Right atrium auricular region (tissue), 2 donors: ENCODE measurements around the gene ACHE. TPM values are rescaled to one million over a fixed set of nuclear protein-coding genes. Genes with fewer than 3 reads are reported as not detected.
"Not testable (repeated sequence)": the region's sequence is repeated elsewhere in the genome, so short reads cannot be mapped to it uniquely, and the experiment has no call there.

Source experiments
- DNase-seq: peaks from one replicate; pipeline ENCODE4 v3.0.0-alpha.2; 2019; ENCODE audit warnings: low spot score
- H3K27ac ChIP-seq, 2 donors: fragments of 200-600 bp; sonication (generic); 1 replicate in 1 of 2; 2 replicates in 1 of 2; pipeline ENCODE4 v1.5.1; 2016 to 2019
- H3K27me3 ChIP-seq, 2 donors: fragments of 200-600 bp; sonication (generic); one replicate each; pipeline versions ENCODE4 v1.5.1 to v1.6.0; 2017 to 2019
- H3K36me3 ChIP-seq: fragments of 200-600 bp; sonication (generic); one replicate; pipeline ENCODE4 v1.5.1; 2016
- H3K4me1 ChIP-seq, 2 donors: fragments of 200-600 bp; sonication (generic); one replicate each; pipeline versions ENCODE4 v1.5.1 to v1.6.0; 2017 to 2019
- H3K4me3 ChIP-seq, 2 donors: fragments of 200-600 bp; sonication (generic); 1 replicate in 1 of 2; 2 replicates in 1 of 2; pipeline ENCODE4 v1.5.1; 2017 to 2019; ENCODE audit warnings: mild to moderate bottlenecking in 1 of 2, moderate library complexity in 1 of 2
- H3K9me3 ChIP-seq, 2 donors: fragments of 200-600 bp; sonication (generic); one replicate each; pipeline ENCODE4 v1.5.1; 2019
- total RNA-seq, 2 donors: library from RNA; depleted of rRNA; stranded (reverse); fragments of >200 nt; gene quantifications; one replicate each; pipeline ENCODE4 v1.1.0, GENCODE V29; 2016
- TF ChIP-seq, protein P1 (sequence below), 2 donors: fragments of 200-600 bp; sonication (generic); IDR thresholded peaks; one replicate each; pipeline ENCODE4 v1.5.1; 2019; ENCODE audit warnings: antibody characterized with exemption in 2 of 2

ACHE gene
- total RNA-seq, 2 donors from 2014 or later: 5.4 to 33.0 TPM

GRCh38 chr7:100855515-100855914 is 40.2 kb downstream of the ACHE start:
- H3K4me3 ChIP-seq: no peak overlapping the region
- peaks cover 0 to 16% of the 10 kb centered on the region in 2 donors for H3K4me1 ChIP-seq
- no peaks in the 10 kb centered on the region for H3K27me3 ChIP-seq
- TF ChIP-seq, protein P1, sequence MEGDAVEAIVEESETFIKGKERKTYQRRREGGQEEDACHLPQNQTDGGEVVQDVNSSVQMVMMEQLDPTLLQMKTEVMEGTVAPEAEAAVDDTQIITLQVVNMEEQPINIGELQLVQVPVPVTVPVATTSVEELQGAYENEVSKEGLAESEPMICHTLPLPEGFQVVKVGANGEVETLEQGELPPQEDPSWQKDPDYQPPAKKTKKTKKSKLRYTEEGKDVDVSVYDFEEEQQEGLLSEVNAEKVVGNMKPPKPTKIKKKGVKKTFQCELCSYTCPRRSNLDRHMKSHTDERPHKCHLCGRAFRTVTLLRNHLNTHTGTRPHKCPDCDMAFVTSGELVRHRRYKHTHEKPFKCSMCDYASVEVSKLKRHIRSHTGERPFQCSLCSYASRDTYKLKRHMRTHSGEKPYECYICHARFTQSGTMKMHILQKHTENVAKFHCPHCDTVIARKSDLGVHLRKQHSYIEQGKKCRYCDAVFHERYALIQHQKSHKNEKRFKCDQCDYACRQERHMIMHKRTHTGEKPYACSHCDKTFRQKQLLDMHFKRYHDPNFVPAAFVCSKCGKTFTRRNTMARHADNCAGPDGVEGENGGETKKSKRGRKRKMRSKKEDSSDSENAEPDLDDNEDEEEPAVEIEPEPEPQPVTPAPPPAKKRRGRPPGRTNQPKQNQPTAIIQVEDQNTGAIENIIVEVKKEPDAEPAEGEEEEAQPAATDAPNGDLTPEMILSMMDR (IDR thresholded peaks at IDR 0.05): no peak
- no peaks in the 10 kb centered on the region for H3K36me3 ChIP-seq
- no peak overlapping the region for H3K27ac ChIP-seq
- DNase-seq: no peak
- no peaks in the 10 kb centered on the region for H3K9me3 ChIP-seq

DNA sequence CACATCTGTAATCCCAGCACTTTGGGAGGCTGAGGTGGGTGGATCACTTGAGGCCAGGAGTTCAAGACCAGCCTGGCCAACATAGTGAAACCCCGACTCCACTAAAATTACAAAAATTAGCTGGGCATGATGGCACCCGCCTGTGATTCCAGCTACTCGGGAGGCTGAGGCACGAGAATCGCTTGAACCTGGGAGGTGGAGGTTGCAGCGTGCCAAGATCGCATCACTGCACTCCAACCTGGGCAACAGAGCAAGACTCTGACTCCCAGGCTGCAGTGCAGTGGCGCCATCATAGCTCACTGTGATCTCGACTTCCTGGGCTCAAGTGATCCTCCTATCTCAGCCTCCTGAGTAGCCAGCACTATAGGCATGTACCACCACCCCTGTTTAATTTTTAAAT is 40.8 kb downstream of the ACHE start:
- peaks cover 0 to 16% of the 10 kb centered on the region in 2 donors for H3K4me1 ChIP-seq
- H3K4me3 ChIP-seq, H3K27me3 ChIP-seq, DNase-seq, H3K27ac ChIP-seq, H3K36me3 ChIP-seq, H3K9me3 ChIP-seq: not testable (repeated sequence)

- Histone ChIP-seq H3K27ac (no peak overlapping the region), H3K27me3 (no peaks in the 10 kb centered on the region), H3K9me3 (no peaks in the 10 kb centered on the region), H3K4me1 (peaks cover 0 to 16% of the 10 kb centered on the region in 2 donors), H3K36me3 (no peaks in the 10 kb centered on the region), H3K4me3 (no peak overlapping the region)
- no peak for DNase-seq
- TF ChIP-seq, protein P1 (IDR thresholded peaks at IDR 0.05): no peak
Measured at GRCh38 chr7:100854146-100854895, 41.4 kb downstream of the ACHE start.

GRCh38 chr7:100852048-100852872 is 43.4 kb downstream of the ACHE start, which contains the start of gene SLC12A9:
Gene SLC12A9 (plus strand): TSS chr7:100852713. CDS start chr7:100854198, 1,485 bp downstream.
- Histone ChIP-seq H3K27ac (peak within 1 kb of the TSS; percentile 63), H3K36me3 (no peaks in the 10 kb centered on the region), H3K4me3 (peak within 1 kb of the TSS; percentile 54 to 76), H3K27me3 (no peaks in the 10 kb centered on the region), H3K9me3 (no peaks in the 10 kb centered on the region), H3K4me1 (peaks cover 0 to 16% of the 10 kb centered on the region in 2 donors)
- TF ChIP-seq, protein P1 (IDR thresholded peaks at IDR 0.05): peak; percentile 89 to 93
- DNase-seq: peak; percentile 88

DNA sequence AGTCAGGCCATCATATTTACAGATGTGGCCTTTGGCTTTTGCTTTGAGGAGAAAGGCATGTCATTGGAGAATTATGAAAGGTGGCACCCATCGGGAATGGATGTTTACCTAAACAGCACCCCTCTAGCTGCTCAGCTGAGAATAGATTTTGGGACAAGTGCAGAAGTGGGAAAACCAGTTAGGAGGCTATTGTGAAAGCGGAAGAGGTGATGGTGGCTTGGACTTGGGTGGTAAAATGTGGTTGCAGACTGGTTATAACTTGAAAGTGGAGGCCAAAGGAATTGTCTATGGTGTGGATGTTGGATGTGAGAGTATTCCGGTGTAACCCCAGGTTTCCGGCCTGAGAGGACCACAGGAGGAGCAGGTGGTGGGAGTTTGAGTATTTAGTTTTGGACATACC is 48.3 kb downstream of the ACHE start:
- no peak for DNase-seq
- H3K4me3 ChIP-seq: no peak overlapping the region
- no peaks in the 10 kb centered on the region for H3K36me3 ChIP-seq
- no peaks in the 10 kb centered on the region for H3K9me3 ChIP-seq
- peaks cover 0 to 7% of the 10 kb centered on the region in 2 donors for H3K4me1 ChIP-seq
- no peak overlapping the region for H3K27ac ChIP-seq
- H3K27me3 ChIP-seq: no peaks in the 10 kb centered on the region
- TF ChIP-seq, protein P1 (IDR thresholded peaks at IDR 0.05): no peak

GRCh38 chr7:100840470-100841100 is 55.1 kb downstream of the ACHE start:
- Histone ChIP-seq H3K36me3 (no peaks in the 10 kb centered on the region), H3K4me1 (peaks cover 0 to 15% of the 10 kb centered on the region in 2 donors), H3K27ac (no peak overlapping the region), H3K4me3 (no peak overlapping the region), H3K9me3 (no peaks in the 10 kb centered on the region), H3K27me3 (no peaks in the 10 kb centered on the region)
- no peak for DNase-seq
- TF ChIP-seq, protein P1 (IDR thresholded peaks at IDR 0.05): no peak
